GM19452 (cell line): Measurements from ENCODE around the gene TMEM88.

ENCODE experiments used
- ATAC-seq: cut with Tn5 transposase; IDR thresholded peaks from one replicate; pipeline ENCODE4 v1.9.1; 2021; ENCODE audit not compliant: unreplicated experiment

The TMEM88 gene

GRCh38 chr17:7843536-7844291 lies 11.2 kb upstream of the TMEM88 start:
- ATAC-seq = peak; percentile 13

- ATAC-seq = peak; percentile 49
Measured at GRCh38 chr17:7844292-7845154, 10.3 kb upstream of the TMEM88 start.

- ATAC-seq = no peak
Measured at GRCh38 chr17:7845359-7846062, 9.4 kb upstream of the TMEM88 start.

- ATAC-seq = no peak
Measured at GRCh38 chr17:7846063-7846735, 8.7 kb upstream of the TMEM88 start.

GRCh38 chr17:7846765-7847661 lies 7.9 kb upstream of the TMEM88 start:
- ATAC-seq = no peak

- ATAC-seq = no peak
Measured at GRCh38 chr17:7848131-7848579, 6.7 kb upstream of the TMEM88 start.

- no peak for ATAC-seq
Measured at GRCh38 chr17:7848739-7849129, 6.1 kb upstream of the TMEM88 start.

GRCh38 chr17:7849130-7849750 lies 5.6 kb upstream of the TMEM88 start:
- ATAC-seq = no peak

GRCh38 chr17:7849751-7850504 lies 4.9 kb upstream of the TMEM88 start:
- no peak for ATAC-seq

- ATAC-seq = no peak
Measured at GRCh38 chr17:7850701-7851437, 4.0 kb upstream of the TMEM88 start.

- ATAC-seq = peak; percentile 58
Measured at GRCh38 chr17:7851438-7852261, 3.2 kb upstream of the TMEM88 start.

GRCh38 chr17:7852262-7852670 lies 2.6 kb upstream of the TMEM88 start:
- ATAC-seq = no peak

GRCh38 chr17:7852919-7853690 lies 1.8 kb upstream of the TMEM88 start:
- no peak for ATAC-seq

GRCh38 chr17:7853691-7854038 lies 1.2 kb upstream of the TMEM88 start:
- no peak for ATAC-seq

- no peak for ATAC-seq
Measured at GRCh38 chr17:7854078-7854777, 638 bp upstream of the TMEM88 start.

- ATAC-seq = no peak
Measured at GRCh38 chr17:7855660-7856010, 769 bp downstream of the TMEM88 start.
